ENCODE data around the gene DIAPH1. TPM values are rescaled to one million over a fixed set of nuclear protein-coding genes. Genes with fewer than 3 reads are reported as not detected.
"Not testable (repeated sequence)": the region's sequence is repeated elsewhere in the genome, so short reads cannot be mapped to it uniquely, and the experiment has no call there.

DIAPH1 gene
- total and polyA plus RNA-seq, 8 donors: 18.0 to 181 (median 76.6) TPM

GRCh38 chr5:141615991-141616720 is 2.6 kb downstream of the DIAPH1 start:
- no peak for DNase-seq
- H3K36me3 ChIP-seq: peaks cover 5 to 14% (median 13%) of the 10 kb centered on the region in 4 donors
- H3K9me3 ChIP-seq: no peaks in the 10 kb centered on the region
- intact Hi-C loops (cut with DNase I; ENCODE audit: low total_unique reads): no loop called here
- WGBS, 5 donors: 28 to 56% (median 43%) methylated on average over 9 of the region's 9 CpGs
- peaks cover 42 to 77% (median 59%) of the 10 kb centered on the region in 4 donors for H3K4me1 ChIP-seq
- TF ChIP-seq, protein P1, sequence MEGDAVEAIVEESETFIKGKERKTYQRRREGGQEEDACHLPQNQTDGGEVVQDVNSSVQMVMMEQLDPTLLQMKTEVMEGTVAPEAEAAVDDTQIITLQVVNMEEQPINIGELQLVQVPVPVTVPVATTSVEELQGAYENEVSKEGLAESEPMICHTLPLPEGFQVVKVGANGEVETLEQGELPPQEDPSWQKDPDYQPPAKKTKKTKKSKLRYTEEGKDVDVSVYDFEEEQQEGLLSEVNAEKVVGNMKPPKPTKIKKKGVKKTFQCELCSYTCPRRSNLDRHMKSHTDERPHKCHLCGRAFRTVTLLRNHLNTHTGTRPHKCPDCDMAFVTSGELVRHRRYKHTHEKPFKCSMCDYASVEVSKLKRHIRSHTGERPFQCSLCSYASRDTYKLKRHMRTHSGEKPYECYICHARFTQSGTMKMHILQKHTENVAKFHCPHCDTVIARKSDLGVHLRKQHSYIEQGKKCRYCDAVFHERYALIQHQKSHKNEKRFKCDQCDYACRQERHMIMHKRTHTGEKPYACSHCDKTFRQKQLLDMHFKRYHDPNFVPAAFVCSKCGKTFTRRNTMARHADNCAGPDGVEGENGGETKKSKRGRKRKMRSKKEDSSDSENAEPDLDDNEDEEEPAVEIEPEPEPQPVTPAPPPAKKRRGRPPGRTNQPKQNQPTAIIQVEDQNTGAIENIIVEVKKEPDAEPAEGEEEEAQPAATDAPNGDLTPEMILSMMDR (IDR thresholded peaks at IDR 0.05): no peak
- H3K27me3 ChIP-seq: no peaks in the 10 kb centered on the region
- H3K4me3 ChIP-seq: peak overlapping the region in 3 of 4 donors; percentile 86 to 99 (median 90)
- peak overlapping the region; percentile 55 to 99 (median 99) for H3K27ac ChIP-seq

DNA sequence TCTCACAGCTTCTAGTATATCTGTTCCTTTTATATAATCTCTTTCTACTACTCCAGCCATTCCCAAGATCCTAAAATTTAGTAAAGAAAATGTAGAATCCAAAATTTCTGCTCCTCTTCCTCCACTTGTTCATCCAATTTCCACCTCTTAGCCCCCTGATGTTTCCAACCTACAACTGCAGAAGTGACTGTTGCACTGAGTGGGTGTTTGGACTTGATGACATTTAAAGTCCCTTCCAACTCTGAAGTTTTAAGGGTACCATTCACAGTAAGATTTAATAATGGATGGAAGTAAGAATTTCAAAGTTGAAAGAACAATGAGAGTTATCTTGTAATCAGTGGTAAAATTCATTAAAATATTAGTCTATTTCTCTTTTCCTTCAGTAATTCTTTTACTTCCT is 5.5 kb downstream of the DIAPH1 start:
- no peaks in the 10 kb centered on the region for H3K27me3 ChIP-seq
- peak overlapping the region in 4 of 5 donors; percentile 21 to 48 (median 44) for H3K27ac ChIP-seq
- TF ChIP-seq, protein P1 (IDR thresholded peaks at IDR 0.05): no peak
- no peak for TF ChIP-seq EP300 (IDR thresholded peaks at IDR 0.05)
- no peak for TF ChIP-seq POLR2AphosphoS5 (IDR thresholded peaks at IDR 0.05)
- no peak for TF ChIP-seq POLR2A (IDR thresholded peaks at IDR 0.05)
- peaks cover 50 to 98% (median 70%) of the 10 kb centered on the region in 4 donors for H3K4me1 ChIP-seq
- H3K36me3 ChIP-seq: no peaks in the 10 kb centered on the region
- no peak for DNase-seq
- intact Hi-C loops (cut with DNase I; ENCODE audit: low total_unique reads): no loop called here
- no peak overlapping the region for H3K4me3 ChIP-seq
- H3K9me3 ChIP-seq: no peaks in the 10 kb centered on the region

GRCh38 chr5:141611289-141611688 is 7.5 kb downstream of the DIAPH1 start:
- Histone ChIP-seq H3K9me3 (no peaks in the 10 kb centered on the region), H3K4me3 (no peak overlapping the region), H3K36me3 (no peaks in the 10 kb centered on the region), H3K4me1 (peaks cover 48 to 98% (median 68%) of the 10 kb centered on the region in 4 donors), H3K27ac (peak overlapping the region in 2 of 5 donors; percentile 2 to 30), H3K27me3 (no peaks in the 10 kb centered on the region)
- 68 to 89% (median 85%) methylated on average over 3 of the region's 3 CpGs for WGBS, 5 donors
- TF ChIP-seq POLR2A (IDR thresholded peaks at IDR 0.05) (no peak), EP300 (IDR thresholded peaks at IDR 0.05) (no peak), POLR2AphosphoS5 (IDR thresholded peaks at IDR 0.05) (no peak)
- TF ChIP-seq, protein P1 (IDR thresholded peaks at IDR 0.05): no peak
- intact Hi-C loops (cut with DNase I; ENCODE audit: low total_unique reads): no loop called here
- DNase-seq: no peak

DNA sequence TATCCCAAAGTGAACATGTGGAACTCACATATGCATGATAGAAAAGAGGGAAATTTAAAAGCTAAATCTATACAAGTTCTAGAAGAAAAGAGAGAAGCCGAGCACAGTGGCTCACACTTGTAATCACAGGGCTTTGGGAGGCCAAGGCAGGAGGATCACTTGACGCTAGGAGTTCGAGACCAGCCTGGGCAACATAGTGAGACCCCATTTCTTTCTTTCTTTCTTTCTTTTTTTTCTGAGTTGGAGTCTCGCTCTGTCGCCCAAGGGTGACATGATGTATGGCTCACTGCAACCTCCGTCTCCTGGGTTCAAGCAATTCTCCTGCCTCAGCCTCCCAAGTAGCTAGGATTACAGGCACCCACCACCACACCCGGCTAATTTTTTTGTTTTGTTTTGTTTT is 8.9 kb downstream of the DIAPH1 start:
- intact Hi-C loops (cut with DNase I; ENCODE audit: low total_unique reads); DNase-seq; H3K9me3 ChIP-seq; H3K27me3 ChIP-seq; H3K4me3 ChIP-seq; H3K36me3 ChIP-seq: not testable (repeated sequence)
- WGBS, 5 donors: 94 to 98% (median 96%) methylated on average over 7 of the region's 7 CpGs
- Histone ChIP-seq H3K4me1 (peaks cover 42 to 98% (median 69%) of the 10 kb centered on the region in 4 donors), H3K27ac (peak overlapping the region in 3 of 5 donors; percentile 8 to 78 (median 30))

- Histone ChIP-seq H3K27me3 (no peaks in the 10 kb centered on the region), H3K27ac (peak overlapping the region in 4 of 5 donors; percentile 30 to 78 (median 44)), H3K4me1 (peaks cover 46 to 98% (median 73%) of the 10 kb centered on the region in 4 donors), H3K9me3 (no peaks in the 10 kb centered on the region), H3K36me3 (no peaks in the 10 kb centered on the region), H3K4me3 (no peak overlapping the region)
- 43 to 72% (median 50%) methylated on average over 3 of the region's 3 CpGs for WGBS, 5 donors
- DNase-seq: no peak
- no peak for TF ChIP-seq EP300 (IDR thresholded peaks at IDR 0.05)
- TF ChIP-seq, protein P1 (IDR thresholded peaks at IDR 0.05): no peak
- TF ChIP-seq POLR2A (IDR thresholded peaks at IDR 0.05): no peak
- no peak for TF ChIP-seq POLR2AphosphoS5 (IDR thresholded peaks at IDR 0.05)
- intact Hi-C loops (cut with DNase I; ENCODE audit: low total_unique reads): no loop called here
Measured at GRCh38 chr5:141609044-141609443, 9.8 kb downstream of the DIAPH1 start.
